ENCODE measurements around the gene COMMD1. TPM values are rescaled to one million over a fixed set of nuclear protein-coding genes. Genes with fewer than 3 reads are reported as not detected.
"Not testable (repeated sequence)": the region's sequence is repeated elsewhere in the genome, so short reads cannot be mapped to it uniquely, and the experiment has no call there.

The COMMD1 gene
- polyA plus RNA-seq, 4 donors, result 29.1 to 45.4 (median 37.5) TPM

GRCh38 chr2:62143696-62144095 is 238.2 kb downstream of the COMMD1 start:
- no peaks in the 10 kb centered on the region for H3K36me3 ChIP-seq (ENCODE audit: control insufficient read depth in 3 of 3, insufficient read depth in 2 of 3, low read depth in 1 of 3, low read length in 3 of 3)
- FAIRE-seq (no peak), DNase-seq (no peak)
- no peak overlapping the region for H3K27ac ChIP-seq (ENCODE audit: low read depth in 1 of 3, low read length in 2 of 3)
- no peaks in the 10 kb centered on the region for H3K27me3 ChIP-seq (ENCODE audit: control insufficient read depth in 3 of 3, insufficient read depth in 3 of 3, low read length in 3 of 3)
- no peaks in the 10 kb centered on the region for H3K9me3 ChIP-seq (ENCODE audit: control insufficient read depth in 2 of 2, insufficient read depth in 1 of 2, low read depth in 1 of 2, low read length in 1 of 2)
- H3K4me3 ChIP-seq (ENCODE audit: low read depth in 1 of 3, low read length in 3 of 3), result no peak overlapping the region
- H3K4me1 ChIP-seq (ENCODE audit: control insufficient read depth in 3 of 3, insufficient read depth in 2 of 3, low read depth in 1 of 3, low read length in 2 of 3), result no peaks in the 10 kb centered on the region

GRCh38 chr2:62144689-62145477 is 239.4 kb downstream of the COMMD1 start:
- no peak for FAIRE-seq
- no peak overlapping the region for H3K27ac ChIP-seq (ENCODE audit: low read depth in 1 of 3, low read length in 2 of 3)
- no peak for DNase-seq
- H3K4me3 ChIP-seq (ENCODE audit: low read depth in 1 of 3, low read length in 3 of 3), result no peak overlapping the region
- H3K4me1 ChIP-seq (ENCODE audit: control insufficient read depth in 3 of 3, insufficient read depth in 2 of 3, low read depth in 1 of 3, low read length in 2 of 3), result no peaks in the 10 kb centered on the region
- no peaks in the 10 kb centered on the region for H3K36me3 ChIP-seq (ENCODE audit: control insufficient read depth in 3 of 3, insufficient read depth in 2 of 3, low read depth in 1 of 3, low read length in 3 of 3)
- H3K9me3 ChIP-seq (ENCODE audit: control insufficient read depth in 2 of 2, insufficient read depth in 1 of 2, low read depth in 1 of 2, low read length in 1 of 2), result no peaks in the 10 kb centered on the region
- no peaks in the 10 kb centered on the region for H3K27me3 ChIP-seq (ENCODE audit: control insufficient read depth in 3 of 3, insufficient read depth in 3 of 3, low read length in 3 of 3)
- WGBS, 3 donors, result 94 to 98% (median 97%) methylated on average over 5 of the region's 5 CpGs

- FAIRE-seq (no peak), DNase-seq (no peak)
- H3K27me3 ChIP-seq (ENCODE audit: control insufficient read depth in 3 of 3, insufficient read depth in 3 of 3, low read length in 3 of 3), result no peaks in the 10 kb centered on the region
- no peak overlapping the region for H3K27ac ChIP-seq (ENCODE audit: low read depth in 1 of 3, low read length in 2 of 3)
- no peaks in the 10 kb centered on the region for H3K9me3 ChIP-seq (ENCODE audit: control insufficient read depth in 2 of 2, insufficient read depth in 1 of 2, low read depth in 1 of 2, low read length in 1 of 2)
- H3K4me1 ChIP-seq (ENCODE audit: control insufficient read depth in 3 of 3, insufficient read depth in 2 of 3, low read depth in 1 of 3, low read length in 2 of 3), result no peaks in the 10 kb centered on the region
- no peaks in the 10 kb centered on the region for H3K36me3 ChIP-seq (ENCODE audit: control insufficient read depth in 3 of 3, insufficient read depth in 2 of 3, low read depth in 1 of 3, low read length in 3 of 3)
- no peak overlapping the region for H3K4me3 ChIP-seq (ENCODE audit: low read depth in 1 of 3, low read length in 3 of 3)
- WGBS, 3 donors, result 87 to 99% (median 92%) methylated on average over 5 of the region's 5 CpGs
Observed at GRCh38 chr2:62145478-62146100, 240.1 kb downstream of the COMMD1 start.

GRCh38 chr2:62146790-62147189 is 241.3 kb downstream of the COMMD1 start:
- DNase-seq; FAIRE-seq; H3K27ac ChIP-seq (ENCODE audit: low read depth in 1 of 3, low read length in 2 of 3); H3K27me3 ChIP-seq (ENCODE audit: control insufficient read depth in 3 of 3, insufficient read depth in 3 of 3, low read length in 3 of 3); H3K4me3 ChIP-seq (ENCODE audit: low read depth in 1 of 3, low read length in 3 of 3); H3K36me3 ChIP-seq (ENCODE audit: control insufficient read depth in 3 of 3, insufficient read depth in 2 of 3, low read depth in 1 of 3, low read length in 3 of 3); H3K9me3 ChIP-seq (ENCODE audit: control insufficient read depth in 2 of 2, insufficient read depth in 1 of 2, low read depth in 1 of 2, low read length in 1 of 2); H3K4me1 ChIP-seq (ENCODE audit: control insufficient read depth in 3 of 3, insufficient read depth in 2 of 3, low read depth in 1 of 3, low read length in 2 of 3): not testable (repeated sequence)
- WGBS, 3 donors, result 85 to 97% (median 90%) methylated on average over 7 of the region's 7 CpGs

- 92 to 96% (median 93%) methylated on average over 4 of the region's 4 CpGs for WGBS, 3 donors
- no peak overlapping the region for H3K4me3 ChIP-seq (ENCODE audit: low read depth in 1 of 3, low read length in 3 of 3)
- H3K9me3 ChIP-seq (ENCODE audit: control insufficient read depth in 2 of 2, insufficient read depth in 1 of 2, low read depth in 1 of 2, low read length in 1 of 2), result no peaks in the 10 kb centered on the region
- DNase-seq (no peak), FAIRE-seq (no peak)
- H3K27me3 ChIP-seq (ENCODE audit: control insufficient read depth in 3 of 3, insufficient read depth in 3 of 3, low read length in 3 of 3), result no peaks in the 10 kb centered on the region
- H3K27ac ChIP-seq (ENCODE audit: low read depth in 1 of 3, low read length in 2 of 3), result no peak overlapping the region
- no peaks in the 10 kb centered on the region for H3K36me3 ChIP-seq (ENCODE audit: control insufficient read depth in 3 of 3, insufficient read depth in 2 of 3, low read depth in 1 of 3, low read length in 3 of 3)
- H3K4me1 ChIP-seq (ENCODE audit: control insufficient read depth in 3 of 3, insufficient read depth in 2 of 3, low read depth in 1 of 3, low read length in 2 of 3), result no peaks in the 10 kb centered on the region
Observed at GRCh38 chr2:62147610-62148301, 242.3 kb downstream of the COMMD1 start.

- Histone ChIP-seq H3K4me3 (ENCODE audit: low read depth in 1 of 3, low read length in 3 of 3) (no peak overlapping the region), H3K27me3 (ENCODE audit: control insufficient read depth in 3 of 3, insufficient read depth in 3 of 3, low read length in 3 of 3) (no peaks in the 10 kb centered on the region), H3K9me3 (ENCODE audit: control insufficient read depth in 2 of 2, insufficient read depth in 1 of 2, low read depth in 1 of 2, low read length in 1 of 2) (no peaks in the 10 kb centered on the region), H3K27ac (ENCODE audit: low read depth in 1 of 3, low read length in 2 of 3) (no peak overlapping the region), H3K4me1 (ENCODE audit: control insufficient read depth in 3 of 3, insufficient read depth in 2 of 3, low read depth in 1 of 3, low read length in 2 of 3) (no peaks in the 10 kb centered on the region), H3K36me3 (ENCODE audit: control insufficient read depth in 3 of 3, insufficient read depth in 2 of 3, low read depth in 1 of 3, low read length in 3 of 3) (no peaks in the 10 kb centered on the region)
- DNase-seq (no peak), FAIRE-seq (no peak)
Observed at GRCh38 chr2:62149708-62150107, 244.2 kb downstream of the COMMD1 start.

- H3K9me3 ChIP-seq (ENCODE audit: control insufficient read depth in 2 of 2, insufficient read depth in 1 of 2, low read depth in 1 of 2, low read length in 1 of 2), result no peaks in the 10 kb centered on the region
- peaks cover 0 to 2% (median 0%) of the 10 kb centered on the region in 3 donors for H3K36me3 ChIP-seq (ENCODE audit: control insufficient read depth in 3 of 3, insufficient read depth in 2 of 3, low read depth in 1 of 3, low read length in 3 of 3)
- H3K27me3 ChIP-seq (ENCODE audit: control insufficient read depth in 3 of 3, insufficient read depth in 3 of 3, low read length in 3 of 3), result no peaks in the 10 kb centered on the region
- no peak overlapping the region for H3K27ac ChIP-seq (ENCODE audit: low read depth in 1 of 3, low read length in 2 of 3)
- no peak overlapping the region for H3K4me3 ChIP-seq (ENCODE audit: low read depth in 1 of 3, low read length in 3 of 3)
- no peaks in the 10 kb centered on the region for H3K4me1 ChIP-seq (ENCODE audit: control insufficient read depth in 3 of 3, insufficient read depth in 2 of 3, low read depth in 1 of 3, low read length in 2 of 3)
- 81 to 92% (median 86%) methylated on average over 6 of the region's 6 CpGs for WGBS, 3 donors
- no peak for DNase-seq
- FAIRE-seq, result no peak
Observed at GRCh38 chr2:62150597-62151305, 245.3 kb downstream of the COMMD1 start.

- Histone ChIP-seq H3K27ac (ENCODE audit: low read depth in 1 of 3, low read length in 2 of 3) (no peak overlapping the region), H3K36me3 (ENCODE audit: control insufficient read depth in 3 of 3, insufficient read depth in 2 of 3, low read depth in 1 of 3, low read length in 3 of 3) (peaks cover 0 to 3% (median 0%) of the 10 kb centered on the region in 3 donors), H3K4me1 (ENCODE audit: control insufficient read depth in 3 of 3, insufficient read depth in 2 of 3, low read depth in 1 of 3, low read length in 2 of 3) (no peaks in the 10 kb centered on the region), H3K27me3 (ENCODE audit: control insufficient read depth in 3 of 3, insufficient read depth in 3 of 3, low read length in 3 of 3) (no peaks in the 10 kb centered on the region), H3K9me3 (ENCODE audit: control insufficient read depth in 2 of 2, insufficient read depth in 1 of 2, low read depth in 1 of 2, low read length in 1 of 2) (no peaks in the 10 kb centered on the region), H3K4me3 (ENCODE audit: low read depth in 1 of 3, low read length in 3 of 3) (no peak overlapping the region)
- 85 to 96% (median 95%) methylated on average over 4 of the region's 4 CpGs for WGBS, 3 donors
- DNase-seq (no peak), FAIRE-seq (no peak)
Observed at GRCh38 chr2:62151306-62151638, 245.8 kb downstream of the COMMD1 start.
